ENCODE measurements around the gene PAH. TPM values are rescaled to one million over a fixed set of nuclear protein-coding genes. Genes with fewer than 3 reads are reported as not detected.

PAH gene
- total and polyA plus RNA-seq, 2 of the 8 experiments (the other 6 are each of a cell fraction or from before 2014, with no cell fraction given) = 3.9 to 9.0 TPM

GRCh38 chr12:102874819-102875218 is 42.2 kb downstream of the PAH start:
- 87% methylated on average over 9 of the region's 9 CpGs; no CpG with 5 or more reads in 1 of the 2 experiments for WGBS, 2 experiments (ENCODE audit: extremely low coverage in 1 of 2, insufficient coverage in 1 of 2, insufficient read length in 1 of 2, insufficient replicate concordance in 2 of 2, low coverage in 1 of 2, low lambda C conversion rate in 2 of 2, missing lambda C conversion rate in 1 of 2)
- H2BK120ac ChIP-seq (replicated peaks; ENCODE audit: low read depth, low read length) = no peak overlapping the region
- no peaks in the 10 kb centered on the region; a peak in 1 of 7 replicates for H3K27me3 ChIP-seq (replicated peaks in 1 of 4; ENCODE audit: control insufficient read depth in 3 of 4, extremely low read depth in 1 of 4, insufficient read depth in 3 of 4, low read length in 3 of 4)
- no peak overlapping the region for H3K4me2 ChIP-seq (ENCODE audit: insufficient read depth in 1 of 2, low read depth in 2 of 2, low read length in 2 of 2)
- ChIA-PET POLR2A (ENCODE audit: partially characterized antibody) (no interaction called here), CTCF (ENCODE audit: partially characterized antibody) (interaction anchor here (1.0 to 1.8 kb wide), 6 partner anchors 9 to 672 kb away, joined by 3 to 6 read pairs (median 4); no protein-coding TSS in a partner anchor)
- no peak overlapping the region for H3K56ac ChIP-seq (replicated peaks; ENCODE audit: insufficient read length, low read depth, low read length)
- FAIRE-seq = no peak
- no peak overlapping the region for H3K9ac ChIP-seq (replicated peaks in 1 of 4; ENCODE audit: extremely low read depth in 1 of 4, low read depth in 3 of 4, low read length in 3 of 4)
- H3K18ac ChIP-seq (ENCODE audit: extremely low read depth, low read length) = no peak overlapping the region
- H3K4me3 ChIP-seq (ENCODE audit: extremely low read depth in 1 of 4, insufficient read depth in 2 of 4, low read depth in 3 of 4, low read length in 4 of 4) = no peak overlapping the region
- no peak overlapping the region for H4K5ac ChIP-seq (ENCODE audit: insufficient read length, low read depth, low read length)
- no peak overlapping the region for H2BK15ac ChIP-seq (ENCODE audit: low read length)
- no peak overlapping the region for H3K27ac ChIP-seq (ENCODE audit: low read depth, low read length)
- H3K14ac ChIP-seq (ENCODE audit: insufficient read length) = no peak overlapping the region
- no peaks in the 10 kb centered on the region for H3K79me1 ChIP-seq (ENCODE audit: low read depth, low read length)
- H2BK5ac ChIP-seq (ENCODE audit: low read depth, low read length) = no peak overlapping the region
- no peak overlapping the region for H3K4ac ChIP-seq (replicated peaks; ENCODE audit: insufficient read length, low read depth, low read length)
- no peaks in the 10 kb centered on the region for H3K36me3 ChIP-seq (ENCODE audit: control insufficient read depth in 2 of 4, insufficient read depth in 4 of 4, low read length in 3 of 4)
- no peak overlapping the region for H2AK5ac ChIP-seq (ENCODE audit: low read depth, low read length)
- no peak for TF ChIP-seq POU5F1 (IDR thresholded peaks at IDR 0.05; ENCODE audit: low read depth, low read length)
- TF ChIP-seq, protein P1, sequence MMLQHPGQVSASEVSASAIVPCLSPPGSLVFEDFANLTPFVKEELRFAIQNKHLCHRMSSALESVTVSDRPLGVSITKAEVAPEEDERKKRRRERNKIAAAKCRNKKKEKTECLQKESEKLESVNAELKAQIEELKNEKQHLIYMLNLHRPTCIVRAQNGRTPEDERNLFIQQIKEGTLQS (IDR thresholded peaks at IDR 0.05; ENCODE audit: insufficient read depth, low read depth, low read length) = no peak
- TF ChIP-seq POLR2AphosphoS5 (IDR thresholded peaks at IDR 0.05; ENCODE audit: low read depth, low read length) = no peak
- TF ChIP-seq KDM5A (IDR thresholded peaks at IDR 0.05; ENCODE audit: low read length) = no peak
- no peak for TF ChIP-seq RXRA (IDR thresholded peaks at IDR 0.05; ENCODE audit: insufficient read depth, low read depth, low read length)
- H4K20me1 ChIP-seq (replicated peaks in 1 of 2; ENCODE audit: control insufficient read depth in 1 of 2, insufficient read depth in 2 of 2, low read length in 2 of 2) = no peaks in the 10 kb centered on the region
- H4K91ac ChIP-seq (replicated peaks; ENCODE audit: insufficient read length, low read length) = no peak overlapping the region
- H3K9me3 ChIP-seq (ENCODE audit: insufficient read depth in 2 of 2, low read depth in 1 of 2, low read length in 1 of 2) = no peaks in the 10 kb centered on the region
- H3K23me2 ChIP-seq (ENCODE audit: low read depth, low read length) = no peaks in the 10 kb centered on the region
- peaks cover 0 to 3% (median 0%) of the 10 kb centered on the region in 4 experiments; a peak in 2 of 7 replicates for H3K4me1 ChIP-seq (replicated peaks in 1 of 4; ENCODE audit: control insufficient read depth in 3 of 4, insufficient read depth in 4 of 4, low read length in 3 of 4)
- H3K23ac ChIP-seq (ENCODE audit: insufficient read length) = no peak overlapping the region
- H3K79me2 ChIP-seq (ENCODE audit: control insufficient read depth in 1 of 2, insufficient read depth in 2 of 2, low read length in 2 of 2) = no peaks in the 10 kb centered on the region
- no peak overlapping the region for H4K8ac ChIP-seq (ENCODE audit: extremely low read depth, insufficient read depth, low read length)
- no peak overlapping the region for H2AFZ ChIP-seq (ENCODE audit: low read length)
- H2BK12ac ChIP-seq (ENCODE audit: low read depth, low read length) = no peak overlapping the region
- no peak overlapping the region for H2BK20ac ChIP-seq (ENCODE audit: low read length)
- DNase-seq (ENCODE audit: low read depth in 1 of 2, low spot score in 2 of 2) = no peak

Measured in H1 (cell line).